HG03060 (cell line): ENCODE results near the gene POLR1A.
A peak's percentile ranks its signal among the peaks of the same experiment; 100 is the strongest.

Source experiments
- ATAC-seq: cut with Tn5 transposase; IDR thresholded peaks from one replicate; pipeline ENCODE4 v1.9.1; 2021; ENCODE audit warnings: low read depth, moderate number of reproducible peaks; ENCODE audit not compliant: unreplicated experiment

POLR1A gene

DNA sequence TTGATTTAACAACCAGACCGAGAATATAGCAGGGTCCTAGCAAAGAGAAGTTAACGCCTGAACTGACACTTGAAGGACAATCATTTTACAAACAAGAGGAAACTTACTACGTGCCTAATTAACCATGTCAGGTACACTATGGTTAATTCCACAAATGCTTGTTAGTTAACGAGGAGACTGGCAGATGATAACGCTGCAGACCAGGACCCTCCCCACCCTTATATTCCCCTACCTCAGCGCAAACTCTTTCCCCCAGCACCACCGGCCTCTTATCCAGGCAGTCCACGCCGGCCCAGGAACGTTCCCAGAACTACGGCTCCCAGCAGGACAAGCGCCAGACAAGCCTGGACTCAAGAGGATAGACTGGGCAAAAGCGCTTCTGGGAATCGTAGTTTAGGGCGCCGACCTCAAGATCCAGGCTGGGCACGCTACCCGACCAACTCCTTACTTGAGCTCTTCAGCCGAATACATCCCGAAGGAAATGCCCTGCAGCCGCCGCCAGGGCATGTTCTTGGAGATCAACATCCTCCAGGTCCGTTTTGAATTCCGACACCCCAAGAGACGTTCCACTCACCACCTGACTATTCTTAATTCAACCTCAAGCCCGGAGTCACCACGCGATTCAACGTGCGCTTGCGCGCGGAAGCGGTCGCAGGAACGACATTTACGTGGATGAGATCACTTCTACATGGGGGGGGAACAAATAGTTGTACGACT lies at the start of gene POLR1A:
Gene POLR1A (minus strand): TSS at position 635 of the 717 bp plus-strand sequence. CDS start 110 bp downstream, at position 525.
- peak; percentile 40 for ATAC-seq

DNA sequence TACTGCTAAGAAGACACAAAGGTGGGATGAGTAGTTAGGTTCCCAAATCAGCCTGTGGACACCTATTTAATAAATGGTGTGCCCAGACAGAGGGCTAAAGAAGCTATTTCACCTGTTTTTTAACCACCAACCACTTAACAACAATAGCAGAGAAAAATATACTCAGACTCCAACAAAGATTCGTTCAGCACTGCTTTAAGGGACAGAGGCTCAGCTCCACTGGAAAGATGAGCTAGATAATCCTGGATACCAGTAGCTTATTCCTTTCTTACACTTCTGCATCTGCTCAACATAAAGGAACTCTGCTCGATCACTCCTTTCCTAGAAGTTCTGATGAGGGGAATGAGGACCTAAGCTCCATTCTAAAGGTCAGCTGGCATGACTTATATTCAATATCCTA lies 44.8 kb upstream of the POLR1A start:
- ATAC-seq, result no peak

- ATAC-seq, result no peak
Observed at GRCh38 chr2:86147793-86148192, 42.1 kb upstream of the POLR1A start.

DNA sequence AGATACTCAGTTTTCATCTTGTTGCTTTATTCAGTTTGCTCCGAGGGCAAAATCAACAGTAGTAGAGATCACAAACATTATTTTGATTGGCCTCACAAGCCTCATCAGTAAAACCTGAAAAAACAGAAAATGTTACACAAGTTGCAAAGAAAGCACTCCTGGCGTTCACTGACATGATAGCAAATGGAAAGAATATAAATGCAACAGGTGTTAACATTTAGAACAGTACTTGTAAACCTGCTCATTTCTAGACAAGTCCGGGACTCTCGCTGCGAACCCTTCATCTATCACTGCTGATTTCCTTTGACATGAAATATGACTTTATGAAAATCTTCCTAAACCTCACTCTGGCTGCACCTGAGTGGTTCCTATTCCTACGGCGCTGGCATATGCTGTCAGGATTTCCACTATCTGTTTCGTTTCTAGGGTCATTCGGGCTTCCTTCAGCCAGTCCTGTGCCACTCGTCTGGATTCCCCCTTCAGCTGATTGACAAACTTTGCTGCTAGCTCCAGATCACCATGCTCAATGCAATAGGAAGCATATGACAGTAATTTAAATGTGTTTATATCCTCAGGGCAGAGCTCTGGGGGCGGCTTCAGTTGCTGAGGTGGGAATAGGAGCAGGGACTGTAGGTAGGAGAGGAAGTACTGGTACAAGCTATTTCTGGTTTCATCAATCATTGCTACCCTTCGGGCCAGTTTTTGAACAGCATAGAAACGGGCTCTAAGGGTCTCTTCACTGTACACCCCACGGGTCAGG lies 38.4 kb upstream of the POLR1A start:
- ATAC-seq, result no peak

DNA sequence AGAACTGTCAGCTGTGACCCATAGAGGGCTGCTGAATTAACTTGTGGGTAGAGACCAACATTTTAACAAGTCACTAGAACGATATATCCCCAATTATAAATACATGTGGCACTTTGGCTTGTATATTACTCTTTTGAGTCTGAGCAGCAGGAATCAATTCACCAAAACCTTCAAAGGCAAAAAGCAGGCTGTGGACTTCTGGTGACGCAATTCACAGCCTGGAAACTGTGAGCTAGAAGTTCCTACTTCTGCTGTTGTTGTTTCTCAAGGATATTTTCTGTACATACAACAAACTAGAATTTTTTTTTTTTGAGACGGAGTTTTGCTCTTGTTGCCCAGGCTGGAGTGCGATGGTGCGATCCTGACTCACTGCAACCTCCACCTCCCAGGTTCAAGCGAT lies 37.6 kb upstream of the POLR1A start:
- ATAC-seq, result no peak

DNA sequence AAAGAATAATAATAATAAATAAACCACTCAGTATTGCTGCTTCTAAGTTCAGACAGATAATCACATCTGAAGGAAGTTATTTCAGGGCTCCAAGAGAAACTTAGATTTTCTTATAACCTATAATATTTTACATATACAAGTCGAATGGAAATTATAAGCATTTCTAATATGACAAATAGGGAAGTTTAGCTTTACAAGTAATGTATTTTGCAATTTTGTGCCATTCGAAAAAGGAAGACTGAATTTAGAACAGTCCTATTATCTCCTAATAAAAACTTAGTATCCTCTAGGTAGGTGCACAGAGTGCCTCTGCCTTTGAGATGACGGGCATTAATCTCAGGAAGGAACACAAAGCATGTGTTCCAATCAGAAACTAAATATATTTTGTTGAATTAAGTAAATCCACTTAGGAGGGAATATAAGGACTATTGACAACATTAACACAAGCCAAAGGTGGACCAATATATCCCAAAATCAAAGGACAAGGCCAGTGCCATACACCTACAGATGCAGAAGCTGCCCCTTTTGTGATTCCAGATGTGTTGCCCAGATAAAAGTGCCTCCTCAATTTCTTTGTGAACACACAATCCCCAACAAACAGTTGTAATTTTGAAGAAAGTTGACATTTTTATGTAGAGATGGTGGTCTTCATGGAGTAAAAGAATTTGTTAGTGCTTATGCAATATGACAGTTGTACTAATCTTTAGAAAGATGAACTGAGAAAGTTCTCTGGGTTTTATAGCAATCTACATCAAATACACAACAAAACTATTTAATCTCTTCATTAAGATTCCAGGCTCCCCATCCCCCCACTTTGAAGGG lies 37.0 kb upstream of the POLR1A start:
- no peak for ATAC-seq

DNA sequence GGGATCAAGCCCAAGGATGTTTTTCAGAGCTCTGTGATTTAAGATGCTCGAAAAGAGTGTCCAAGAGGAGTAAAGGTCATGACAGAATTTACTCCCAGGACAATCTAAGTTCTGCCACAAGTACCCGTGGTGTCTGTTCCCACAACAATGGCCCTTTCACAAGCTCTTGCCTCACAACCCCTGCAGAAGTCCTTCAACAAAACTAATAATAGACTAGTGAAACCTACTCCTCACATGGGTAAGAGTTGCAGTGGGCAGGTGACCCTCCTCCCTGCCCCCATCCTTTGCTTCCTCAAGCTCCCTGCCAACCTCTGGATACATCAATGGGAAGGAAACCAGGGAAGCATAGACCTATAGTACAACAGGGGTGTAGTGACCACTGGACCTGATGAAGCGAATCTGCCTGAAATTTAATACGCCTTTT lies 35.3 kb upstream of the POLR1A start:
- no peak for ATAC-seq

GRCh38 chr2:86139981-86140380 lies 34.3 kb upstream of the POLR1A start:
- ATAC-seq, result no peak

DNA sequence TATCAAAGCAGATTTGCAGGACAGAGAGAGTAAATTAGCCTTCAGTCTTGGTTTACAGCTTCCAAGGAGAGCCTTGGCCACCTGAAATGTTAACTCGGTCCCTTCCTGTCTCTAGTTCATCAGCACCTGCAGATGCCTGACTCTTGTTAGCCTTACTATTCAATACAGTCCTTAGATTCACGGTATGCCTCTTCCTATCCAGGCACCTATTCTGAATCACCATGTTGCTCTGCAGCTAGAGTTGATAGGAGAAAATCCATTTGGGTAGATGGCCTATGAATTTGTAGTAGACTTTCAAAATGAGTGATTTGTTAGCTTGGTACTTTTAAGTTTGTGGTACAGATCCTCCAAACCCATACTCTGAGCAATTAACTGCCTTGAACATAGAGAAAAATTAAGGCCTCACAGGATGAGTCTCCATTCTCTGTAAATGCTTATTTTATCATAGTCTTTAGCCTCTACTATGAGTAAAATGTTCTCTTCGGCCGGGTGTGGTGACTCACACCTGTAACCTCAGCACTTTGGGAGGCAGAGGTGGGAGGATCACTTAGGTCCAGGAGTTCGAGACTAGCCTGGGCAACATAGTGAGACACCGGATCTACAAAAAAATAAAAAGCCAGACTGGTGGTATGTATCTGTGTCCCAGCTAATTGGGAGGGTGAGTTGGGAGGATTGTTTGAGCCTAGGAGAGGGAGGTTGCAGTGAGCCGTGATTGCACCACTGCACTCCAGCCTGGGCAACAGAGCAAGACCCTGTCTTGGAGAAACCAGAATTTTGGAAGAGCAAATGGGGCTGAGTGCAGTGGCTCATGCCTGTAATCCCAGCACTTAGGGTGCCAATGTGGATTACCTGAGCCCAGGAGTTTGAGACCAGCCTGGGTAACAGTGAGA lies 33.3 kb upstream of the POLR1A start:
- no peak for ATAC-seq

DNA sequence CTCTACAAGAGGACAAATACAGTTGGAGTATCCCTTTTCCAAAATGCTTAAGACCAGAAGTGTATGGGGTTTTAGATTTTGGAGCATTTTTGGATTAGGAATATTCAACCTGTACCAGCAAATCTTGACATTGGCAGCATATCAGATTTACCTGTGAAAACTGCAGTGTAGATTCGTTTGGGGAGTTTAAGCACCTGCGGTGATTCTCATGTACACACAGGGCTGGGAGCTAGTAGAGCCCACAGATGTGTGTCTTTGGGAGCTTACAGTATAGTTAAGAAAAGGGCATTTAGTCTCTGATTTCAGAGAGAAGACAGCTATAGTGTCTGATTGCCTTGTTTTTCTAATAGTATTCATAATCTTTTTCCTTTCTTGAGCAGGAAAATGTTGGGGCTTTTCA lies 30.5 kb upstream of the POLR1A start:
- no peak for ATAC-seq

DNA sequence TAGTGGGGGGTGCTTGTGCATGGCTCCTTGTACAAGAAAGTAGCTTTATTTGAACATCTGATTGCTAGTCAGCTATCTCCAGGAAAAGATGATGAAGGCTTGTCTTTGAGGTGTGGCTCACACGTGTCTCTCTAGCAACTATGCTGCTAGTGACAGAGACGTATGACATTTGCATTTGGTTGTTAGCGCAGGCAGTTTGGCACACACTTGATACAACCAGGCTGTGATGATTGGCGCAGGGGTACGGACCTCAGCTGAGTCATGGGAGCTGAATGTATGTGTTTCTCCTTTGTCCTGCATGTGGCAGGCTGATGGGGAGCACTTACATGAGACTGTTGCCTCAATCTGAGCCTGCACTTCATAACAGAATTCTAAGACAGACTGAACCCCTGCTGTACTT lies 30.0 kb upstream of the POLR1A start:
- no peak for ATAC-seq

DNA sequence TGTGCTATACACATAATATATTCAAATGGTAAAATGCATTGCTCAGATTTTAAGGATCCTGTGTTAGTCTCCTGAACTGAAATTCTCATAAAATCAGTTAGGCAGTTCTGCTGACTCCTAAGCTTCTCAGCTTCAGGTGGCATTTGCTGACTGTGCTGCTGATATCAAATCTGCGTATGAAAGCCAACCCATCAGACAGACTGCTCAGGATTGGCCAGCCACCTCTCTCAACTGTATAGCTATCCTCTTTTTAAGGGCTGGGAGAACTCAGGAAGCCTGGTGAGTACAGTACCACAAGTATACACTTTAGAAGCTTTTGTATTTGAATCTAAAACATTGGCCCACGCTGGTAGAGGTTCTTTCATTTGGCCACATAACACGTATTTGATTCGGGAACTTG lies 29.0 kb upstream of the POLR1A start:
- no peak for ATAC-seq

GRCh38 chr2:86124683-86125082 lies 19.0 kb upstream of the POLR1A start:
- ATAC-seq, result no peak

- ATAC-seq, result no peak
Observed at GRCh38 chr2:86123328-86123925, 17.7 kb upstream of the POLR1A start.

DNA sequence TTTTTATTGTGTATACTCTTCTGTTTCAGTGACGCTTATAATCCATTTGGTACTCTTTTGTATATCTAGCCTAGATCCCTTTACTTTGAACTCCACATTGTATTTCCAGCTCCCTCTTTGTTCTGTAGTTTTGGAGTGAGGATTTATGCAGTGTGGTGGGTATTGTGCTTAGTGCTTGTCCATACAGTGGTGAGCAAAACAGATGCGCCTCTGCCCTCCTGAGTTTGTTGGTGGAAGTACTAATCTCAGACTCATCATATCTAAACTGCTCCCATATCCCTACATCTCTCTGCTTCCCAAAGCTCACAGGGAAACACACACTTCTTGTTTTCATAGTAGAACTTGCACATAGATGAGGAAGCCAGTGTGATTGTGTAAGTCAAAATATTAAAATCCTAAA lies 12.4 kb upstream of the POLR1A start:
- ATAC-seq, result no peak

GRCh38 chr2:86107031-86107430 lies 1.3 kb upstream of the POLR1A start:
- ATAC-seq, result no peak

DNA sequence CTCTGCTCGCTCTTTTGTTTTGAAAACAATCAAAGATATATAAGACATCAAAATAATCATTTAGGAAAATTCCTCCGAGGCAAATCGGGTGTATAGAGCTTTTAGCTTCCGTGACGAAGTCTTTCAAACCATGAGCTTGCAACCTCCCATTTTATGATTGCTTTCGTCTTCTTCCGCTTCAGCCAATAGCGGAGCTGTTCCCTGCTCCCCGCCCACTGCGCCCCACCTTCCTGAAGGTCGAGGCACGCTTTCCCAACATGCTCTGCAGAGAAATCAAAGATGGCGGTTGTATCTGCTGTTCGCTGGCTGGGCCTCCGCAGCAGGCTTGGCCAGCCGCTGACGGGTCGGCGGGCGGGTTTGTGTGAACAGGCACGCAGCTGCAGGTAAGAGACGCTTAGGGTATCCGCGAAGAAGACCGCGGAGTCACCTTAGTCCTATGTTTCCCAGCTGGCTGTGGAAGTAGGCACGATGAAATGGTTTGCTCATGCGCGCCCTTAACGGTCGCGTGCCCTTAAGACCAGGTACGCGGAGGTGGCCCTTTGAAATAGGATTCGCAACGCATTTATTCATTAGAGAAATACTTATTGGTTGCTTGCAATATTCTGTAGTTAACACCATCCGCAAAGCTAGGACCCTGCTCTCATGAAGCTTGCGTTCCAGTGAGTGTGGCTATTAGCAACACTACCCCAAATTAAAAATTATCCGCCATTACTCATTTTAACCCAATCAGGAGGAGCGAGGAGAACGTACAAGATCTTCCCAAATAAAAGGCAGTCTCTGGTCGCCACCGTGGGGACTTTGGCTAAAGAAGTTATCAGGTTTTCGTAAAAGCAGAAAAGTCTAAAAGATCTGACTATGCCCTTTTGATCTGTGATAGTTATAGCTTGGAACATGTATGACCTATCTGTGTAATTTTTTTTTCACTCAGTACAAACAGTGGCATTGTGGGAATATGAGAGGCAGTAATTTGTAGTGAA lies 571 bp upstream of the POLR1A start, which contains the start of gene PTCD3:
Gene PTCD3 (plus strand): TSS at position 267 of the 977 bp plus-strand sequence. CDS start 13 bp downstream, at position 280.
- ATAC-seq, result peak; percentile 89

- no peak for ATAC-seq
Observed at GRCh38 chr2:86102157-86102556, 3.5 kb downstream of the POLR1A start.

- no peak for ATAC-seq
Observed at GRCh38 chr2:86097913-86098312, 7.8 kb downstream of the POLR1A start.
